ENCODE data around the gene XDH. TPM values are rescaled to one million over a fixed set of nuclear protein-coding genes. Genes with fewer than 3 reads are reported as not detected.

The XDH gene
- total RNA-seq, 1 donor from 2014 or later, result 1.0 TPM

DNA sequence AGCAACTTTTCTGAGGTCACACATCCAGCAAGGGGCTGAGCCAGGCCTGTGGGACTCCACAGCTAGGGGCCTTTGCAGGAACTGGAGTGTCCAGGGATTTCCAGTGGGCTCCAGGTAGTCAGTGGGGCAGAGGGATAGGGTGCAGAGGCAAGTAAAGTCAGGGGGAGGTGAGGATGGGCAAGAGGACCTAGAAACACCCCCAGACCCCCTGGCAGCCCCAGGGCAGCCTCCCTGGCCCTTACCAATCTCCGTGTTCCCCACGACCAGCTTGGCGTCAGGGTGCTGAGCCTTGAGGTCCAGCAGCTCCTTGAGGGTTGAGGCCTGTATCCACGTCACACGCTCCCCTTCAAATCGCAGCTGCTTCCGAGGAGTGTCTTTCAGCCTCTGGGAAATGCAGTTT is 28.4 kb downstream of the XDH start:
- Mint-ChIP-seq H3K27ac (ENCODE audit: unreplicated experiment) (no peak overlapping the region), H3K27me3 (ENCODE audit: unreplicated experiment) (peaks cover 7% of the 10 kb centered on the region), H3K4me1 (ENCODE audit: unreplicated experiment) (peaks cover 45% of the 10 kb centered on the region), H3K4me3 (ENCODE audit: unreplicated experiment) (no peak overlapping the region), H3K36me3 (ENCODE audit: low read depth, unreplicated experiment) (no peaks in the 10 kb centered on the region), H3K9me3 (ENCODE audit: unreplicated experiment) (no peaks in the 10 kb centered on the region)
- no peak for DNase-seq (ENCODE audit: low spot score)
- TF ChIP-seq, protein P1, sequence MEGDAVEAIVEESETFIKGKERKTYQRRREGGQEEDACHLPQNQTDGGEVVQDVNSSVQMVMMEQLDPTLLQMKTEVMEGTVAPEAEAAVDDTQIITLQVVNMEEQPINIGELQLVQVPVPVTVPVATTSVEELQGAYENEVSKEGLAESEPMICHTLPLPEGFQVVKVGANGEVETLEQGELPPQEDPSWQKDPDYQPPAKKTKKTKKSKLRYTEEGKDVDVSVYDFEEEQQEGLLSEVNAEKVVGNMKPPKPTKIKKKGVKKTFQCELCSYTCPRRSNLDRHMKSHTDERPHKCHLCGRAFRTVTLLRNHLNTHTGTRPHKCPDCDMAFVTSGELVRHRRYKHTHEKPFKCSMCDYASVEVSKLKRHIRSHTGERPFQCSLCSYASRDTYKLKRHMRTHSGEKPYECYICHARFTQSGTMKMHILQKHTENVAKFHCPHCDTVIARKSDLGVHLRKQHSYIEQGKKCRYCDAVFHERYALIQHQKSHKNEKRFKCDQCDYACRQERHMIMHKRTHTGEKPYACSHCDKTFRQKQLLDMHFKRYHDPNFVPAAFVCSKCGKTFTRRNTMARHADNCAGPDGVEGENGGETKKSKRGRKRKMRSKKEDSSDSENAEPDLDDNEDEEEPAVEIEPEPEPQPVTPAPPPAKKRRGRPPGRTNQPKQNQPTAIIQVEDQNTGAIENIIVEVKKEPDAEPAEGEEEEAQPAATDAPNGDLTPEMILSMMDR (IDR thresholded peaks at IDR 0.05; ENCODE audit: unreplicated experiment), result no peak

DNA sequence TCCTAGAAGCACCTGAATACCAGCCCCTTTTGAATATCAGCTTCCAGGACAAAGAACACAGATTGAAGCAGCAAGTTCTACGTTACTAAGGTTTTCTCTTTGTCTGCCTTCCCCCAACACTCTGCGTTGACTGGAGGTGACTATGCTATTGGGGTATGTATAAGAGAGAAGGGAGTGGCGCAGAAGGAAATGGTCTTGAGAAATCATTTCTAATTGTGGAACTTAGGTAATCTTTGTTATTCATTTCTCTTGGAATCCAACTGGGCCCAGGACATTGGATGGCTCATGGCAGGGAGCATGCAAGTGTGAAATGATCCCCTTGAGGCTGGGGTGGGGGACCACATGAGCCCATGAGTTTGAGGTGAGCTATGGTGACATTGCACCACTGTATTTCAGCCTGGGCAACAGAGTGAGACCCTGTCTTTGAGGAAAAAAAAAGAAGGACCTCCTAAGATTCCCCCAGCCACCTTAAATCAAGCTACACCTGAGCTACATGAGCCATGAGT is 29.7 kb downstream of the XDH start:
- Mint-ChIP-seq H3K36me3 (ENCODE audit: low read depth, unreplicated experiment) (no peaks in the 10 kb centered on the region), H3K4me1 (ENCODE audit: unreplicated experiment) (peaks cover 45% of the 10 kb centered on the region), H3K27ac (ENCODE audit: unreplicated experiment) (no peak overlapping the region), H3K27me3 (ENCODE audit: unreplicated experiment) (peaks cover 7% of the 10 kb centered on the region), H3K4me3 (ENCODE audit: unreplicated experiment) (no peak overlapping the region), H3K9me3 (ENCODE audit: unreplicated experiment) (no peaks in the 10 kb centered on the region)
- TF ChIP-seq, protein P1 (IDR thresholded peaks at IDR 0.05; ENCODE audit: unreplicated experiment), result no peak
- DNase-seq (ENCODE audit: low spot score), result no peak

DNA sequence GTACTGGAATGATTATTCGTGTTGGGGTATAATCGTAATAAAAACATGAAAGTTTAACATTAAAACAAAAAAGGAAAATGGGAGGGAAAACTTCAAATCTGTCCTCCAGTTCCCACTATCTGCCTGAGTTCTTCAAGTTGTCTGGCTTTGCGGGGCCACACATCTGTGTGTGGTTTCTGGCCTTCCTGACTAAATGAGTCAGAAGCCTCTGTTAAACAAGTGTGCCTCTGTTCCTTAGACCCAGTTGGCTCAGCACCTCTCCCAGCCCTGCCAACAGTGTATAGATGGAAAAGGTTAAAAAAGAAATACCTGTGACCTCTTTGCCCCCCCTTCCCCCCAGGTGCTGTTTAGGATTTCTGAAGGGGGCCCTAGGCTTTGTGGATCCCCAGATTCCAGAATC is 30.2 kb downstream of the XDH start:
- H3K9me3 Mint-ChIP-seq (ENCODE audit: unreplicated experiment), result no peaks in the 10 kb centered on the region
- H3K36me3 Mint-ChIP-seq (ENCODE audit: low read depth, unreplicated experiment), result no peaks in the 10 kb centered on the region
- H3K27ac Mint-ChIP-seq (ENCODE audit: unreplicated experiment), result no peak overlapping the region
- H3K4me3 Mint-ChIP-seq (ENCODE audit: unreplicated experiment), result no peak overlapping the region
- DNase-seq (ENCODE audit: low spot score), result no peak
- peaks cover 7% of the 10 kb centered on the region for H3K27me3 Mint-ChIP-seq (ENCODE audit: unreplicated experiment)
- peaks cover 45% of the 10 kb centered on the region for H3K4me1 Mint-ChIP-seq (ENCODE audit: unreplicated experiment)
- TF ChIP-seq, protein P1 (IDR thresholded peaks at IDR 0.05; ENCODE audit: unreplicated experiment), result no peak

DNA sequence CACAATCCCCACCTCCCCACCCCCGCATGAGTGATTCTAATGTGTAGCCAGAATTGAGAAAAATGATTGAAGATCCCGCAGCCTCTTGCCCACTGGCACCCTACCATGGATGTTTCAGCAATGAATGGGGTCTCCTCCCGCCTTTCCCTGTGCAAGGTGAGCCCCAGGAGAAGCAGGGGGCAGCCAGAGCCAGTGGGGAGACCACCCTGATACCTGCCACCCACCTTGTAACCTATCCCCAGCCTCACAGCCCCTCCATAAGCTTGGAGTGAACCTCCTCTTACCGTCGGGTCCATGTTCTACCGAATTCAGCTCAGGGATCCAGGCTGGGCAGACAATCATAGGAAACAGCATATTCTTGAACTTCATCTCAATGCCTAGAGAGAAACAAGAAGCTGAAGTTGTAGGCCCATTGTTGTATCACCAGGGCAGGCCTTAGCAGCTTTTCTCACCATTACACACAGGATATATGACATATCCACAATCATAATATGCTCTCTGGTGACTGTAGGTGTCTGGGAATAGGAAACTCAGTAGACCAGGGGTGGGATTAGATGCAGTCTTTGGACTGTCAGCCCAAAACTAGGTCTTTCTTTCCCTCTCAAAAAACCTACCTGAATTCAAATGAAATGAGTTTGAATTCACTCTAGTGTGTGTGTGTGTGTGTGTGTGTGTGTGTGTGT is 30.9 kb downstream of the XDH start:
- Mint-ChIP-seq H3K36me3 (ENCODE audit: low read depth, unreplicated experiment) (no peaks in the 10 kb centered on the region), H3K27ac (ENCODE audit: unreplicated experiment) (peak overlapping the region; percentile 36), H3K4me3 (ENCODE audit: unreplicated experiment) (no peak overlapping the region), H3K27me3 (ENCODE audit: unreplicated experiment) (peaks cover 7% of the 10 kb centered on the region), H3K9me3 (ENCODE audit: unreplicated experiment) (no peaks in the 10 kb centered on the region), H3K4me1 (ENCODE audit: unreplicated experiment) (peaks cover 45% of the 10 kb centered on the region)
- no peak for DNase-seq (ENCODE audit: low spot score)
- TF ChIP-seq, protein P1 (IDR thresholded peaks at IDR 0.05; ENCODE audit: unreplicated experiment), result no peak

DNA sequence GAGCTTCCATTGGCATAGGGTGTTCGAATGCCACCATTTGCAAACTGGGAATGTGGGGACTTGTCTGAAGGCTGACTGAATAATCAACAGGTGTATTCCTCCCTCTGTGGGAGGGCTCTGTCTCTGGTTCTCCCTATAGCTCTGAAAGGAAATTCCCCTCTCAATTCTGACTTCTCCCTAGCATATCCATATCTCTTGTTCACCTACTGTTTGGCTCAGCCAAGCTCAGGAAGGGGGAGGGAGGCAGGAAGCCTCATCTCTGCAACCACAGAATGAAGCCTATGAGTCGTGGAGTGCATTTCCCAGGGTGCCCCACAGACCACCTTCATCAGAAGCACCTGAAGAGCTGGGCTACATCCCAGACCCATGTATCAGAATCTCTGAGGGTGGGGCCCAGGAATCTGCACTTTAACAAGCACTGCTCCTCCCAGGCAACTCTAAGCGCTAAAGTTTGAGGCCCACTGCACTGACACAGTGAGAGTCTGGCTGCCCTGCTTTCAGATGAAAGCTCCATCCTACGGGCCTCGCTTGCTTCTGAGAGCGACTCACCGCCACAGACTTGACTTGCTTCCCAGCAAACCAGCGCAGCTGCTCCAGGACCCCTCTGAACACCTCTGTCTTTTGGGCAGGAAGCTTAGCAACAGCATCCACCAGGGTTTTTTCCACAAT is 32.0 kb downstream of the XDH start:
- Mint-ChIP-seq H3K4me3 (ENCODE audit: unreplicated experiment) (no peak overlapping the region), H3K9me3 (ENCODE audit: unreplicated experiment) (no peaks in the 10 kb centered on the region), H3K36me3 (ENCODE audit: low read depth, unreplicated experiment) (no peaks in the 10 kb centered on the region), H3K4me1 (ENCODE audit: unreplicated experiment) (peaks cover 41% of the 10 kb centered on the region), H3K27me3 (ENCODE audit: unreplicated experiment) (peaks cover 7% of the 10 kb centered on the region), H3K27ac (ENCODE audit: unreplicated experiment) (no peak overlapping the region)
- TF ChIP-seq, protein P1 (IDR thresholded peaks at IDR 0.05; ENCODE audit: unreplicated experiment), result no peak
- DNase-seq (ENCODE audit: low spot score), result no peak
